Epithelial cell of esophagus (primary cell): ENCODE measurements around the gene SMIM23.

Experiments
- DNase-seq: peaks from one replicate; pipeline ENCODE4 v3.0.0; 2010; ENCODE audit warnings: low read depth
- H3K4me3 ChIP-seq: 2 replicates; pipeline ENCODE4 v1.5.1; 2011; ENCODE audit warnings: mild to moderate bottlenecking, low read length, control low read depth
- CTCF ChIP-seq: IDR thresholded peaks from 2 replicates; pipeline ENCODE4 v1.5.1; 2011; ENCODE audit warnings: low read depth, mild to moderate bottlenecking, low read length, control low read depth, inconsistent platforms; ENCODE audit not compliant: insufficient read depth; ENCODE audit errors: missing control alignments

The SMIM23 gene

GRCh38 chr5:171838066-171838465 lies 52.4 kb downstream of the SMIM23 start:
- no peak for TF ChIP-seq CTCF
- DNase-seq, result no peak
- no peak overlapping the region for H3K4me3 ChIP-seq

GRCh38 chr5:171839112-171839511 lies 53.5 kb downstream of the SMIM23 start:
- H3K4me3 ChIP-seq, result no peak overlapping the region
- TF ChIP-seq CTCF, result no peak
- no peak for DNase-seq

GRCh38 chr5:171840066-171840465 lies 54.4 kb downstream of the SMIM23 start:
- DNase-seq, result no peak
- TF ChIP-seq CTCF, result no peak
- no peak overlapping the region for H3K4me3 ChIP-seq
